HepG2 (cell line): ENCODE results near the gene SULT1C4. TPM values are rescaled to one million over a fixed set of nuclear protein-coding genes. Genes with fewer than 3 reads are reported as not detected.

Source experiments
- ELF3 ChIP-seq: IDR thresholded peaks from 2 replicates; pipeline ENCODE4 v1.6.1; 2016; ENCODE audit warnings: missing genetic modification reagents, missing compliant biosample characterization
- HOXA5 ChIP-seq: sonication (generic); formaldehyde crosslinking; IDR thresholded peaks from 2 replicates; pipeline ENCODE4 v1.4.0; 2020; ENCODE audit warnings: missing genetic modification reagents
- KDM2A ChIP-seq: sonication (generic); formaldehyde crosslinking; IDR thresholded peaks from 2 replicates; pipeline ENCODE4 v1.4.0; 2020; ENCODE audit warnings: low read depth, missing genetic modification reagents, borderline replicate concordance
- KLF16 ChIP-seq, 2 experiments: sonication (generic) in 1 of 2; formaldehyde crosslinking in 1 of 2; IDR thresholded peaks; 2 replicates each; pipeline versions ENCODE4 v1.6.1 to v1.8.0; 2016 to 2023; ENCODE audit warnings: missing genetic modification reagents in 2 of 2, missing compliant biosample characterization in 1 of 2
- NFE2L2 ChIP-seq: fragments of 150-350 bp; IDR thresholded peaks from 2 replicates; pipeline ENCODE4 v1.6.1; 2014; ENCODE audit warnings: low read length
- REPIN1 ChIP-seq: sonication (generic); formaldehyde crosslinking; IDR thresholded peaks from 2 replicates; pipeline ENCODE4 v1.8.0; 2022; ENCODE audit warnings: missing genetic modification reagents, low read depth, mild to moderate bottlenecking, borderline replicate concordance
- SAFB2 ChIP-seq: sonication (generic); formaldehyde crosslinking; IDR thresholded peaks from 2 replicates; pipeline ENCODE4 v1.5.1; 2020; ENCODE audit warnings: missing genetic modification reagents, low read depth, mild to moderate bottlenecking, borderline replicate concordance
- SALL1 ChIP-seq: sonication (generic); formaldehyde crosslinking; IDR thresholded peaks from 2 replicates; pipeline ENCODE4 v1.8.0; 2022; ENCODE audit warnings: mild to moderate bottlenecking, missing genetic modification reagents
- SAP130 ChIP-seq: IDR thresholded peaks from 2 replicates; pipeline ENCODE4 v1.6.1; 2016; ENCODE audit warnings: low read depth
- SMC3 ChIP-seq: IDR thresholded peaks from 2 replicates; pipeline ENCODE4 v1.6.1; 2011; ENCODE audit warnings: low read length, improper control_type of control experiment
- SOX5 ChIP-seq: IDR thresholded peaks from 2 replicates; pipeline ENCODE4 v1.6.1; 2016; ENCODE audit warnings: borderline replicate concordance
- ZNF644 ChIP-seq: IDR thresholded peaks from 2 replicates; pipeline ENCODE4 v1.6.1; 2016; ENCODE audit warnings: low read depth
- polyA plus RNA-seq, 8 experiments: library from polyadenylated mRNA; depleted of rRNA in 3 of 8; stranded (reverse) in 7 of 8; unstranded in 1 of 8; fragments of >200 nt; fragmentation: Illumina TruSeq in 4 of 8; extraction: Trizol in 4 of 8; gene quantifications; 2 replicates each; pipeline versions ENCODE4 v1.2.1 to v1.2.3, GENCODE V29; 2011 to 2016; ENCODE audit warnings: low read depth in 4 of 8, missing spikeins in 1 of 8, mixed read lengths in 1 of 8; ENCODE audit not compliant: insufficient read depth in 1 of 8
- total RNA-seq, 5 experiments: library from RNA; depleted of rRNA; stranded (reverse); fragments of >200 nt; fragmentation: Illumina TruSeq; extraction: Trizol; gene quantifications; 2 replicates each; pipeline ENCODE4 v1.2.3, GENCODE V29; 2016; ENCODE audit warnings: low read depth in 1 of 5
- TF ChIP-seq, protein P1 (sequence below), 2 experiments: sonication (generic) in 1 of 2; formaldehyde crosslinking in 1 of 2; IDR thresholded peaks; 2 replicates each; pipeline versions ENCODE4 v1.4.0 to v1.6.1; 2018 to 2020; ENCODE audit warnings: missing genetic modification reagents in 2 of 2, borderline replicate concordance in 1 of 2, low read depth in 1 of 2, mild to moderate bottlenecking in 1 of 2, missing biosample characterization in 1 of 2
- TF ChIP-seq, protein P2 (sequence below): sonication (generic); formaldehyde crosslinking; IDR thresholded peaks from 2 replicates; pipeline ENCODE4 v1.4.0; 2020; ENCODE audit warnings: missing genetic modification reagents, low read depth, mild to moderate bottlenecking, borderline replicate concordance
- TF ChIP-seq, protein P3 (sequence below): IDR thresholded peaks from 2 replicates; pipeline ENCODE4 v1.6.1; 2016; ENCODE audit warnings: low read depth
- TF ChIP-seq, protein P4 (sequence below): sonication (generic); formaldehyde crosslinking; IDR thresholded peaks from 2 replicates; pipeline ENCODE4 v1.4.0; 2020; ENCODE audit warnings: missing genetic modification reagents, borderline replicate concordance
- TF ChIP-seq, protein P5 (sequence below): sonication (generic); formaldehyde crosslinking; IDR thresholded peaks from 2 replicates; pipeline ENCODE4 v1.5.0; 2020; ENCODE audit warnings: mild to moderate bottlenecking, missing genetic modification reagents, borderline replicate concordance
- TF ChIP-seq, protein P6 (sequence below): IDR thresholded peaks from 2 replicates; pipeline ENCODE4 v1.6.1; 2016; ENCODE audit warnings: mild to moderate bottlenecking

SULT1C4 gene
- total and polyA plus RNA-seq, 2 of the 13 experiments (the other 11 are each of a cell fraction or from before 2014, with no cell fraction given) = 1.3 to 8.6 TPM

DNA sequence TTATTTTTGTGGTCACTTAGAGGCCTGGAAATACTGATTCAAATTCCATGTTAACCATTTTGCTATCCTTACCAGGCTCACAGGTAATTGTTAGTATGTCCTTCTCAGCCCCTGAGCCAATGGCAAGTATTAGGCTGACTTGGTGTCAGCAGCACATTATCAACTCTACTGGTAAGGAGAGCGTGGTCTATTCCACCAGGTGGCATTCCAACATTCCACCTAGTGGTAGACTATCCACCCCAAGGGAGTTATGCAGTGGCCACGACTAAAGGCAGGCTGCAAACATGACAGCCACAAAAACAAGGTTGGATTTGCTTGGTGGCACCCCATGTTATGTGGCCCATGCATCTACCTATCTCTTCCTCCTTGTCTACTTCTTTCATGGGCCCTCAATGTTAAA, 39.5 kb downstream of the SULT1C4 start (continued):
- TF ChIP-seq, protein P1, sequence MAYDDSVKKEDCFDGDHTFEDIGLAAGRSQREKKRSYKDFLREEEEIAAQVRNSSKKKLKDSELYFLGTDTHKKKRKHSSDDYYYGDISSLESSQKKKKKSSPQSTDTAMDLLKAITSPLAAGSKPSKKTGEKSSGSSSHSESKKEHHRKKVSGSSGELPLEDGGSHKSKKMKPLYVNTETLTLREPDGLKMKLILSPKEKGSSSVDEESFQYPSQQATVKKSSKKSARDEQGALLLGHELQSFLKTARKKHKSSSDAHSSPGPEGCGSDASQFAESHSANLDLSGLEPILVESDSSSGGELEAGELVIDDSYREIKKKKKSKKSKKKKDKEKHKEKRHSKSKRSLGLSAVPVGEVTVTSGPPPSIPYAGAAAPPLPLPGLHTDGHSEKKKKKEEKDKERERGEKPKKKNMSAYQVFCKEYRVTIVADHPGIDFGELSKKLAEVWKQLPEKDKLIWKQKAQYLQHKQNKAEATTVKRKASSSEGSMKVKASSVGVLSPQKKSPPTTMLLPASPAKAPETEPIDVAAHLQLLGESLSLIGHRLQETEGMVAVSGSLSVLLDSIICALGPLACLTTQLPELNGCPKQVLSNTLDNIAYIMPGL (CRISPR knock-in tag; IDR thresholded peaks at IDR 0.05; ENCODE audit: borderline replicate concordance in 1 of 2, low read depth in 1 of 2) = peak; percentile 49 to 65; a peak in 2 of 4 replicates
- 0 out of 2 replicates have a peak, but pooled peaks have one; percentile 32 for TF ChIP-seq ELF3 (CRISPR knock-in tag)
- TF ChIP-seq SOX5 (CRISPR knock-in tag) = peak; percentile 16; the same call in 1 of the 2 replicates
- TF ChIP-seq, protein P2, sequence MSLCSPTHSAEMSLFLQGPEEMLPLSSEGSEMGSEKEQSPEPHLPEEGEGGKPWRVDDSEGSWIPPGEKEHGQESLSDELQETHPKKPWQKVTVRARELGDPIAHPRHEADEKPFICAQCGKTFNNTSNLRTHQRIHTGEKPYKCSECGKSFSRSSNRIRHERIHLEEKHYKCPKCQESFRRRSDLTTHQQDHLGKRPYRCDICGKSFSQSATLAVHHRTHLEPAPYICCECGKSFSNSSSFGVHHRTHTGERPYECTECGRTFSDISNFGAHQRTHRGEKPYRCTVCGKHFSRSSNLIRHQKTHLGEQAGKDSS (CRISPR knock-in tag) = peak; percentile 66; the same call in 1 of the 2 replicates
- TF ChIP-seq SAP130 (CRISPR knock-in tag) = peak; percentile 42; the same call in 1 of the 2 replicates
- TF ChIP-seq, protein P3, sequence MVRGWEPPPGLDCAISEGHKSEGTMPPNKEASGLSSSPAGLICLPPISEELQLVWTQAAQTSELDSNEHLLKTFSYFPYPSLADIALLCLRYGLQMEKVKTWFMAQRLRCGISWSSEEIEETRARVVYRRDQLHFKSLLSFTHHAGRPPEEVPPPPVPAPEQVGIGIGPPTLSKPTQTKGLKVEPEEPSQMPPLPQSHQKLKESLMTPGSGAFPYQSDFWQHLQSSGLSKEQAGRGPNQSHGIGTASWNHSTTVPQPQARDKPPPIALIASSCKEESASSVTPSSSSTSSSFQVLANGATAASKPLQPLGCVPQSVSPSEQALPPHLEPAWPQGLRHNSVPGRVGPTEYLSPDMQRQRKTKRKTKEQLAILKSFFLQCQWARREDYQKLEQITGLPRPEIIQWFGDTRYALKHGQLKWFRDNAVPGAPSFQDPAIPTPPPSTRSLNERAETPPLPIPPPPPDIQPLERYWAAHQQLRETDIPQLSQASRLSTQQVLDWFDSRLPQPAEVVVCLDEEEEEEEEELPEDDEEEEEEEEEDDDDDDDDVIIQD = 0 out of 2 replicates have a peak, but pooled peaks have one; percentile 55
- TF ChIP-seq KLF16 (CRISPR knock-in tag; IDR thresholded peaks at IDR 0.05) = peak in 1 of 2 experiments; percentile 49; a peak in 1 of 4 replicates
- TF ChIP-seq, protein P4, sequence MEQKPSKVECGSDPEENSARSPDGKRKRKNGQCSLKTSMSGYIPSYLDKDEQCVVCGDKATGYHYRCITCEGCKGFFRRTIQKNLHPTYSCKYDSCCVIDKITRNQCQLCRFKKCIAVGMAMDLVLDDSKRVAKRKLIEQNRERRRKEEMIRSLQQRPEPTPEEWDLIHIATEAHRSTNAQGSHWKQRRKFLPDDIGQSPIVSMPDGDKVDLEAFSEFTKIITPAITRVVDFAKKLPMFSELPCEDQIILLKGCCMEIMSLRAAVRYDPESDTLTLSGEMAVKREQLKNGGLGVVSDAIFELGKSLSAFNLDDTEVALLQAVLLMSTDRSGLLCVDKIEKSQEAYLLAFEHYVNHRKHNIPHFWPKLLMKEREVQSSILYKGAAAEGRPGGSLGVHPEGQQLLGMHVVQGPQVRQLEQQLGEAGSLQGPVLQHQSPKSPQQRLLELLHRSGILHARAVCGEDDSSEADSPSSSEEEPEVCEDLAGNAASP (CRISPR knock-in tag) = 0 out of 2 replicates have a peak, but pooled peaks have one; percentile 37
- TF ChIP-seq, protein P5, sequence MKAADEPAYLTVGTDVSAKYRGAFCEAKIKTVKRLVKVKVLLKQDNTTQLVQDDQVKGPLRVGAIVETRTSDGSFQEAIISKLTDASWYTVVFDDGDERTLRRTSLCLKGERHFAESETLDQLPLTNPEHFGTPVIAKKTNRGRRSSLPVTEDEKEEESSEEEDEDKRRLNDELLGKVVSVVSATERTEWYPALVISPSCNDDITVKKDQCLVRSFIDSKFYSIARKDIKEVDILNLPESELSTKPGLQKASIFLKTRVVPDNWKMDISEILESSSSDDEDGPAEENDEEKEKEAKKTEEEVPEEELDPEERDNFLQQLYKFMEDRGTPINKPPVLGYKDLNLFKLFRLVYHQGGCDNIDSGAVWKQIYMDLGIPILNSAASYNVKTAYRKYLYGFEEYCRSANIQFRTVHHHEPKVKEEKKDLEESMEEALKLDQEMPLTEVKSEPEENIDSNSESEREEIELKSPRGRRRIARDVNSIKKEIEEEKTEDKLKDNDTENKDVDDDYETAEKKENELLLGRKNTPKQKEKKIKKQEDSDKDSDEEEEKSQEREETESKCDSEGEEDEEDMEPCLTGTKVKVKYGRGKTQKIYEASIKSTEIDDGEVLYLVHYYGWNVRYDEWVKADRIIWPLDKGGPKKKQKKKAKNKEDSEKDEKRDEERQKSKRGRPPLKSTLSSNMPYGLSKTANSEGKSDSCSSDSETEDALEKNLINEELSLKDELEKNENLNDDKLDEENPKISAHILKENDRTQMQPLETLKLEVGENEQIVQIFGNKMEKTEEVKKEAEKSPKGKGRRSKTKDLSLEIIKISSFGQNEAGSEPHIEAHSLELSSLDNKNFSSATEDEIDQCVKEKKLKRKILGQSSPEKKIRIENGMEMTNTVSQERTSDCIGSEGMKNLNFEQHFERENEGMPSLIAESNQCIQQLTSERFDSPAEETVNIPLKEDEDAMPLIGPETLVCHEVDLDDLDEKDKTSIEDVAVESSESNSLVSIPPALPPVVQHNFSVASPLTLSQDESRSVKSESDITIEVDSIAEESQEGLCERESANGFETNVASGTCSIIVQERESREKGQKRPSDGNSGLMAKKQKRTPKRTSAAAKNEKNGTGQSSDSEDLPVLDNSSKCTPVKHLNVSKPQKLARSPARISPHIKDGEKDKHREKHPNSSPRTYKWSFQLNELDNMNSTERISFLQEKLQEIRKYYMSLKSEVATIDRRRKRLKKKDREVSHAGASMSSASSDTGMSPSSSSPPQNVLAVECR = no peak
- TF ChIP-seq HOXA5 (CRISPR knock-in tag) = no peak
- TF ChIP-seq ZNF644 = peak; percentile 94
- TF ChIP-seq NFE2L2 = no peak
- TF ChIP-seq REPIN1 (CRISPR knock-in tag) = peak; percentile 54; the same call in 1 of the 2 replicates
- no peak for TF ChIP-seq SAFB2 (CRISPR knock-in tag)
- peak; percentile 55 for TF ChIP-seq SALL1 (CRISPR knock-in tag)
- TF ChIP-seq, protein P6, sequence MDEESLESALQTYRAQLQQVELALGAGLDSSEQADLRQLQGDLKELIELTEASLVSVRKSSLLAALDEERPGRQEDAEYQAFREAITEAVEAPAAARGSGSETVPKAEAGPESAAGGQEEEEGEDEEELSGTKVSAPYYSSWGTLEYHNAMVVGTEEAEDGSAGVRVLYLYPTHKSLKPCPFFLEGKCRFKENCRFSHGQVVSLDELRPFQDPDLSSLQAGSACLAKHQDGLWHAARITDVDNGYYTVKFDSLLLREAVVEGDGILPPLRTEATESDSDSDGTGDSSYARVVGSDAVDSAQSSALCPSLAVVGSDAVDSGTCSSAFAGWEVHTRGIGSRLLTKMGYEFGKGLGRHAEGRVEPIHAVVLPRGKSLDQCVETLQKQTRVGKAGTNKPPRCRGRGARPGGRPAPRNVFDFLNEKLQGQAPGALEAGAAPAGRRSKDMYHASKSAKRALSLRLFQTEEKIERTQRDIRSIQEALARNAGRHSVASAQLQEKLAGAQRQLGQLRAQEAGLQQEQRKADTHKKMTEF (CRISPR knock-in tag) = 0 out of 2 replicates have a peak, but pooled peaks have one; percentile 32
- peak; percentile 50; the same call in 1 of the 2 replicates for TF ChIP-seq KDM2A
- TF ChIP-seq SMC3 = peak; percentile 97
